Fibroblast of peridontal ligament (primary cell): ENCODE results near the gene ACTRT2.

Source experiments
- DNase-seq: peaks from one replicate; pipeline ENCODE4 v3.0.0-alpha.2; 2010; ENCODE audit errors: extremely low read depth

The ACTRT2 gene

DNA sequence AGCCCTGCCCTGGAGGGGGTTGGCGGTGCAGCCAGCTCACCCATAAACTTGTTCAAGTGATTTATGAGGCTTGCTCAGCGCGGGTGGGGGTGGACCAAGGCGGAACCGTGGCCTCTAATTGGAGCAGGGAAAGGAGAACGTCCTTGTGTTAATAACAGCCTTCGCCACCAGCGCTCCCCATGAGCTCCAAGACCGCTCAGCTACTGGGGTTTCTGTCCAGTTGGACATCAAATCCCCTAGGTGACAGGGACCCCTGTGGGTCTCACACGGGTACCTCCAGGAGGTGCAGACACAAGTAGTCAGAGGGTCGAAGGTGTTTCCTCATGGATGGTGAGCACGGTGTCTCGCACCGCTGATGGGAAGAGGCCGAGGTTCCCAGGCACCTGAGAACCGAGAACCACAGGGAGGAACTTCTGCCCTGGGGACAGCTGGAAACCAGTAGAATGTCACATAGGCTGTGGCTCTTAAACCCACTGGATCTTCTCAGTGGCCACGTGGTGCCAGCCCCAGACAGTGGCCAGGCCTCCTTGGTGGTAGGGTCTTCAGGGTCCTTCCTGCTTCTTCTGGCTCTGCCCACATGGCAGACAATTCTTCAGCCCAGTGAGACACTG lies 3.7 kb upstream of the ACTRT2 start:
- no peak for DNase-seq

DNA sequence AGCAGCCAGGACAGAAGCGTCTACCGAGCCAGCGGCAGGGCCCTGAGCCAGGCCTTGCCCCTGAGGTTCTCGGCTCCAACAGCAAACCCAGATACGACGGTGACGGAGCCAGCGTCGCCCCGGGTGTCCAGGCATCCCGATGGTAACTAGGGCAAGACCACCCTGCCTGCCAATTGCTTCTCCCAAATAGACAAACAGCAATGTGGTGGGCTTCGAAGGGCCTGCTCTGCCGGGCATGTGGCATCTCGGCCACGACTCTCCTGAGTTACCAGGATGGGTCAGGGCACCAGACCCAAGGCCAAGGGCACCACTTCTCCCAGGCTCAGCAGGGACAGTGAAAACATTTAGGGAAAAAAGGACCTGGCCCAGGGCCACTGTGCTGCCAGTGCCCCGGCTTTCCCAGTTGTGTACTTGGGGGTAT lies 3.2 kb upstream of the ACTRT2 start:
- no peak for DNase-seq

DNA sequence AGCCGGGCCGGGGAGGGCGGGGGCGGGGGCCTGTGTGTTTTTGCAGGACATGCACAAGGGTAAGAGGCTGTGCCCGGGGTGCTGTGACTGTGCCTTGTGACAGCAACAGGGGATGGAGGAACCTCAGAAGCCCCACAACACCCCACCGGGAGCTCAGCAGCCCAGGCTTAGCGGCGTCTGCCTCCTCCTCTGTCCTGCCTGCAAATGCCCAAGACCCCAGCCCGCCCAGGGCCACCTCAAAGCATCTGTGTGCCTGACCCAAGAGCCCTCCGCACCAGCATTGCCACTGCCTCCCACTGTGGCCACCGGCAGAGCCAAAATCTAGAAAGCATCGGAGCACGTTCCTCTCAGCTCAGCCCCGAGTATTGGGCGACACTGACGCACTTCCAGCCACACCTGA lies 2.7 kb upstream of the ACTRT2 start:
- no peak for DNase-seq

DNA sequence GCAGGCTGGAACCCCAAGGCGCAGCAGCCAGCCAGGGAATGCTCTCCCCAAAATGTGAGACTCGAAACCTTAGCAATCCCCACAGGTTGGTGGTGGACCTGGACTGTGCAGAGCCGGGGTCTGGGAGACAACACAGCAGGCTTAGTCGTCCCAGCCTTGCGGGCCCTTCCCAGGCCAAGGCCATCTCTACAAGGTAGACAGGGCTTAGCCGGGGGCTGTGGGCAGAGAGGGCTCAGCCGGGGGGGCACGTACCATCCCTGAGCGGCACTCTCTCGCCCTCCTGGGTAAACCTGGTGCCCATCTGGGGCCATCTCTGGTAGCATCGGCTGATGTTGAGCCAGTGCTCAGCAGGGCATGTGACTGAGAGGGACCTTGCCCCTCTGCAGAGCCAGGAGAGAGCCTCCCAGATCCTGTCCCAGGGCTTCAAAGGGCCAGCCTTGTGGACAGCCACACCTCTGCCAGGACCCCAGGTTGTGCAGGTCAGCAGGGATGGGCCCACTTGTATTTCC lies 2.2 kb upstream of the ACTRT2 start:
- DNase-seq = no peak

DNA sequence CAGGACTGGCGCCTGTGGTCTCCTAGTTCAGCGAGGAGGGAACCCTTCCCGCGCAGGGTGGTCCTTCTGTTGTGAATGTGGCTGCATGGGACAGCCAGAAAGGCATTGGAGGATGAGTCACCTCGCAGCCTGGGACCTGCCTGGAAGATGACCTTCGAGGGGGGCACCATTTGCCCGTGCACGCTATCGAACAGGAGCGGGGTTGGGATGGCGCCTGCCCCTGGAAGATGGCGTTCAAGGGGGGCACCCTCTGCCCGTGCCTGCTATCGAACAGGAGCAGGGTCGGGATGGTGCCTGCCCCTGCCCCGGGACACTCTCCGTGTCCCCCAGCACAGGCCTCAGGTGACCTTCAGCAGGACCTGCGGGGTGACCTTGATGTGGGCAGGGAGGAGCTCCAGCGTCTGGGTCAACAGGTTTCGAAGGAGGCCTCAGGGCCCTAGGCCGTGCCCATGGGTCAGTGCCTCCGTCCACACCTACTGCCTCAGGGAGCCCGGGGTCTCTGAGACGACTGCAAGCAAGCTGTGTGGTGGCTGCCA lies 1.7 kb upstream of the ACTRT2 start:
- DNase-seq = no peak

DNA sequence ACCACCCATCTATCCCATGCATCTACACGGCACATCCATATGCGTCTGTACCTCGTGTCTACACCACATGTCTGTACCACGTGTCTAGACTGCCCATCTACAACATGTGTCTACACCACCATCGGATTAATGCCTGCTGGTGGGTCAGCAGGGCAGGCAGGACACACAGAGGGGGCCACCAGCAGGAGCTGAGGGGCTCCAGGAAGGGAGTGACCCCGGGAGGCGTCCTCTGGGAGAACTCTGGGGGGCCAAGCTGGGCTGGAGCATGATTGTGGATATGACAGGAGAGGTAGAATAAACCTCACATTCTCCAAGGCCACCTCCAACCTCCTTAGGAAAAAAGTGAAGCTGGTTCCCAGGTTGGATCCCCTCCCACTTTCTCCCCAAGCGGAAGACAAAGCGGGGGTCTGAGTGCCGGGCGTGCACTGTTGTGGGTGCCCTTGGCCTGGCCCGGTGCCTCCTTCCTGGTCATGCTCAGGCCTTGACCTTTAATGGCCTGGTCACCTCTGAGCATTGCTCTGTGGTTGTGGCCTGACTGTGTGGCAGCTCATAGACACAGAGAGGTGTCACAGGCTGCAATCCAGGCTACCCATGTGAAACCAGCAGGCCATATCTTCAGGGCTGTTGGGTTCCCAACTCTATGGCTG lies 881 bp upstream of the ACTRT2 start:
- DNase-seq = no peak

DNA sequence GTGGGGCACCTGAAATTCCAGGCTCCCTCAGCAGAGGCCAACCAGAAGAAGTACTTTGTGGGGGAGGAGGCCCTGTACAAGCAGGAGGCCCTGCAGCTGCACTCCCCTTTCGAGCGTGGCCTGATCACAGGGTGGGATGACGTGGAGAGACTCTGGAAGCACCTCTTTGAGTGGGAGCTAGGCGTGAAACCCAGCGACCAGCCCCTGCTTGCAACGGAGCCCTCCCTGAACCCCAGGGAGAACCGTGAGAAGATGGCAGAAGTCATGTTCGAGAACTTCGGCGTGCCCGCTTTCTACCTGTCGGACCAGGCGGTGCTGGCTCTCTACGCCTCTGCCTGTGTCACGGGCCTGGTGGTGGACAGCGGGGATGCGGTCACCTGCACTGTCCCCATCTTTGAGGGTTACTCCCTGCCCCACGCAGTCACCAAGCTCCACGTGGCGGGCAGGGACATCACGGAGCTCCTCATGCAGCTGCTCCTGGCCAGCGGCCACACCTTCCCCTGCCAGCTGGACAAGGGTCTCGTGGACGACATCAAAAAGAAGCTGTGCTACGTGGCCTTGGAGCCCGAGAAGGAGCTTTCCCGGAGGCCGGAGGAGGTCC lies 634 bp downstream of the ACTRT2 start:
- DNase-seq = no peak

DNA sequence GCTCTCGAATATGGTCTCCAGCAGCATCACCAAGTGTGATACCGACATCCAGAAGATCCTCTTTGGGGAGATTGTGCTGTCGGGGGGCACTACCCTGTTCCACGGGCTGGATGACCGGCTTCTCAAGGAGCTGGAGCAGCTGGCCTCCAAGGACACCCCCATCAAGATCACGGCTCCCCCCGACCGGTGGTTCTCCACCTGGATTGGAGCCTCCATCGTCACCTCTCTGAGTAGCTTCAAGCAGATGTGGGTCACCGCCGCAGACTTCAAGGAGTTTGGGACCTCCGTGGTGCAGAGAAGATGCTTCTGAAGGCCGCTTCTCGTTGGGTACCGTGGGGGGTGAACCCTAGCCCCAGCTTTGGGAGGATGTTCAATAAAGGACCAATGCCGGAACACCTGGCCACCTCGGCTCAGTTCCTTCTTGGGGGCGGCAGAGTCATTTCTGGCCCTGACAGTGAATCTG lies 1.3 kb downstream of the ACTRT2 start:
- DNase-seq = no peak

DNA sequence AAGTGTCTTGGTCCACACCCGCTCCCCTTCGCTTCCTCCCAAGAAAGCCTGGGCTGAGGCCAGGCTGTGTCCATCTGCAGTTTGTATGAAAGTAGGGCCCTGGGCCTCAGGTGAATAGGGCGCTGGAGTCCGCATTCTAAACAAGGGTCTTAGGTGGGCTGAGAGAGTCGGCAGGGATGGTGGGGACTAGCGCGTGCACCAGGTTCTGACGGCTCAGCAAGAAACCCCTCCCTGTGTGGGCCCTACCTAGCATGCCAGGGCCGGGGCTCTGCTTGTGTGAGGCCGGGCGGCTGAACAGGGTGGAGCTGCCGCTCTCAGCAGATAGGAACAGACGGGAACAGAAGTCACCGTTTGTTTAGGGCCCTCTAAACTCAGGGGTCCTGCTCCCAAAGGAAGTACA lies 1.7 kb downstream of the ACTRT2 start:
- DNase-seq = no peak

DNA sequence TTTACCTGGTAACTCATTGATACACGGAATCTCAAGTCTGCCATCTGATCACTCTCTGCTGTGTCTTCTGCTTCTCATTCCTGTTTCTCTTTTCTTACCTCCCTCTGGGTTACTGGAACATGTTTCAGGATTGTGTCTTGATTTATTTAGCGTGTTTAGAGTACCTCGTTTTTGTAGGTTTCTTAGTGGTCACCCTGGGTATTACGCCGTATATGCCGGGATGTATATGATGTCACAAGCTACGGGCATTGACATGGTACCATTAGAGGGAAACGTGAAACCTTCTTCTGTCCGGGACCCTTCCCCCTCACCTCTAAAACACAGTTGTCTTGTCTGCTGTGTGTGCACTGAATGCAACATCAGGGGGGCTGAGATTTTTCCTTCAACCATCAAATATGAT lies 2.8 kb downstream of the ACTRT2 start:
- no peak for DNase-seq

DNA sequence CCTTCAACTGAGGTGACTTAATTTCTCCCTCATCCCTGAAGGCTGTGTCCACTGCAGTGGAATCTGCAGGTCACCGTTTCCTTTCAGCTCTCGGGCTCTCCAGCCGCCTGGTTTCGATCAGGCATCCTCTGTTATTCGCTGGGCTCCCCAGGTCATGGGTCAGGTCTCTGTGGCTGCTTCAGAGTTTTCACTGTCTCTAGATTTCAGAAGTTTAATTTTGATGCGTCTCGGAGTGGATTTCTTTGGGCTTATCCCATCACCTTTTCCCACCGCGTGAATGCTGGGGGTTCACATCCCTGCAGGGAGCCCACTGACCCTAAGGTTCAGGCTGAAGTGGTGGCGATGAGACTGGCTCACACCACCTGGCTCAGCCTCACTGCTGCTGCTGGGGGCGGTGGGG lies 3.3 kb downstream of the ACTRT2 start:
- DNase-seq = no peak

DNA sequence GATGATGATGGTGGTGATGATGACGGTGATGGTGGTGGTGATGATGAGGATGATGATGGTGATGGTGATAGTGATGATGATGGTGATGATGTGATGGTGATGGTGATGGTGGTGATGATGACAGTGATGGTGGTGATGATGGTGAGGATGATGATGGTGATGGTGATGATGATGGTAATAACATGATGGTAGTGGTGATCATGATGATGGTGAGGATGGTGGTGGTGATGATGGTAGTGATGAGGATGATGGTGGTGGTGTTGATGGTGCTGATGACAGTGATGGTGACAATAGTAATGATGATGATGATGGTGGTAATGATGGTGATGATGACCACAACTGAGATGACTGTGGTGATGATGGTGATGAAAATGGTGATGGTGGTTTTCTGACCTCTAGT lies 4.9 kb downstream of the ACTRT2 start:
- DNase-seq = no peak

DNA sequence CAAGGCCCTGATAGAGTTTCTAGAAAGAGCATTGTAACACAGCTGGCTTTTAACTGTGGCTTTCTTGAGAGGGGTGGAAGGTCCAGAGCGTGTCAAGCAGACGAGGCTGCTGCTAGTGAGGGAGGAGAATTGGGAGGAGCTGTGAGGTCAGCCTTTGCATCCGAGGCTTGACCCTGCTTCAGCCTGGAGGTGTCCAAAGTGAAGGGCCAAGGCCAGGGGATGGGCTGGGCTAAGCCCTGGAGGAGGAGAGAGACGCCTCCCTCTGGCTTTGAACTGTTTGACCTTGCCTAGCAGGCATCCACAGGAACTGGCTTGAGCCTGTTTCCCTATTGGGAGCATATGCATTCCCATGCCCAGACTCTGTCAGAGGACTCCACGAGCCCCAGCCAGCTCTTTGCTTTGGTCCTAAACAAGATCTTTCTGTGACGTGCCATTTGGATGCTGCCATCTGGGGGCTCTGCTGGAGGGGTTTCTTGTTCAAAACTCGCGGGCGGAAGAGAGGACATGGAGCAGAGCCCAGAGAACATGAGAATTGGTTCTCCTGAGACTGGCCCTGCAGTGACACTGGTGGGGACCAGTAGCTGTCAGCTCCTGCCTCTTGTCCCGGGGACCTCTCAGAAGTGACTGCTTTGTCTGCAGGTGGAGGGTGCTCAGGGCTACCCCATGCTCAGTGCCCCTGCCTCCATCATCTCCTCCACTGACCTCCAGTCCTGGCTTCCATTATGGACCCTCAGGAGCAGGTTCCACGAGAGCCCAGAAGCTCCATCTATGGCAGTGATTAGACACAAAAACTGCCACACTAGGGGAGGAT lies 5.5 kb downstream of the ACTRT2 start:
- DNase-seq = no peak

DNA sequence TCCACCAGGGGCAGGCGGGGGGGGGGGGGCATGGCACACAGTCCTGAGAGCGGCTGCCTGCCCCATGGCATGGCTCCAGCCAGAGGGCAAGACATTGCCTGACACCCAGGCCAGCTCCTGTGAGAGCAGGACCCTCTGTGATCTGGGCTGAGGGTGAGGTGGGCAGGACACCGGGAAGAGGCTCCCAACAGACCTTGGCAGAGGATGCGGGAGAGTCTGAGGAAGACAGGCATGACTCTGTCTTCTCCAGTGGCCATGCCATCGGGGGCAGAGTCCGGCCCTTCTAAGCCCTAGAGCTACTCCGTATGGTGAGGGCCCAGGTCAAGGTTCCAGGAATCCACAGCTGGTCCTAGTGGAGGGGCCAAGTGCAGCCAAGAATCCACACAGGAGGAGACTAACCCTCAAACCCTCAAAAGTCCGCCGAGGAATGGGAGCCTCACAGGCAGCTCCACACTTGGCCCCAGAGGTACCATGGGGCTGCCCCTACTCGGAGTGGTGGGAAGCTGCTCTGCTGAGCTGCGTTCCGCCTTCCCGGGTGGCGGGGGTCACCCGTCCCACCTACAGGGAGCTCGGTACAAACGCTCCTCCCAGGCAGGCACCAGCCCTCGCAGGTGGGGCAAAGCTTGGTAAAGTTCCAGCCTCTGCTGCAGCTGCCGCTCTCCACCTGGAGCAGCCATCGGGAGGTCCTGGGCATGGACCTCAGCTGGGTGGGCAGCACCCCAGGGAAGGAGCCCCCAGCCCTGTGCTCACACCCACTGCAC lies 6.5 kb downstream of the ACTRT2 start:
- no peak for DNase-seq

DNA sequence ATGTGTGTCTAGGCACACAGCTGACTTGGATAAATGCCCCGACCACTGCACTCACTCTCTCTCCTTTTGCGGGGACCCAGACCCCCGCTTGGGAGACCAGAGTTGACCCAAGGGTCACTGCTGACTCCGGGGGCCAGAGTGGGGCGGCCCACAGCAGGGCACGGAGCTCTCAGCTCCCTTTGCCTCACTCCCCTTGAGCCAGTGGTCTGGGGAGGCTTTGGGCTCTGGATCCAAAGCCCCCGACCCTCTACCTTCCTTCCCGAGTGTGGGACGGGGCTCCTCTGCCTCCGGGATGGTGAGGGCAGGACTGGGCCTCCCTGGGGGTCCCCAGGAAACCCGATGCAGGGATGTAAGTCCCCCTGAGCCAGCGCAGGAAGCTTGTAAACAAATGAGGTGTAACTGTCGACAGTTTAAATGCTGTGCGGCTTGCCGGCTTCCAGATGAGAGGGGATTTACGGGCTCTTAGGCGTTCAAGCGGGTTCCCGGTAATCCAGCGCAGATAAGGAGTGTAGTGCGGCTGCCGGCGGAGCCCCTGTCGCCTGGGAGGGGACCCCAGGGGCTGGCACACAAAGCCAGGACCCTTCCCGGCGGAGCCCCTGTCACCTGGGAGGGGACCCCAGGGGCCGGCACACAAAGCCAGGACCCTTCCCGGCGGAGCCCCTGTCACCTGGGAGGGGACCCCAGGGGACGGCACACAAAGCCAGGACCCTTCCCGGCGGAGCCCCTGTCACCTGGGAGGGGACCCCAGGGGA lies 7.4 kb downstream of the ACTRT2 start:
- DNase-seq = no peak

DNA sequence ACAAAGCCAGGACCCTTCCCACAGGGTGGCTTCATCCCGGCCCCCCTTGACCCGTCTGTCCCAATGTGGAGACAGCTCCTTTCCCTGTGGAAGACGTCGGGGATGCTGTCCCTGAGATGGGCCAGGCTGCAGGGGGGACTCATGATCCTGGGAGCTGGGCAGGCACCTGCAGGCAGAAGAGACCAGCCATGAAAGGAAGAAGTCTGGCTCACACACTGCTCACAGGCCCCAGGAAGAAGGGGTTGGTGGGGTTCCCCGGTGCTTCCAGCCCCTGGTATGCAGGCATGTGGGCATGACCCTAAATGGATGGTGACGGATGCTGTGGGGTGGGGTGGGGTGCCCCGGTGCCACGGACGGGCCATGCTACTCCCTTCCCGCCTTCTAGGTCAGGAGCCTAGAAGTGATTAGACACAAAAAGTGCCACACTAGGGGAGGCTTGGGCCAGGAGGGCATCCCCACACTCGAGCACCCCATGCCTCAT lies 8.3 kb downstream of the ACTRT2 start:
- DNase-seq = no peak

DNA sequence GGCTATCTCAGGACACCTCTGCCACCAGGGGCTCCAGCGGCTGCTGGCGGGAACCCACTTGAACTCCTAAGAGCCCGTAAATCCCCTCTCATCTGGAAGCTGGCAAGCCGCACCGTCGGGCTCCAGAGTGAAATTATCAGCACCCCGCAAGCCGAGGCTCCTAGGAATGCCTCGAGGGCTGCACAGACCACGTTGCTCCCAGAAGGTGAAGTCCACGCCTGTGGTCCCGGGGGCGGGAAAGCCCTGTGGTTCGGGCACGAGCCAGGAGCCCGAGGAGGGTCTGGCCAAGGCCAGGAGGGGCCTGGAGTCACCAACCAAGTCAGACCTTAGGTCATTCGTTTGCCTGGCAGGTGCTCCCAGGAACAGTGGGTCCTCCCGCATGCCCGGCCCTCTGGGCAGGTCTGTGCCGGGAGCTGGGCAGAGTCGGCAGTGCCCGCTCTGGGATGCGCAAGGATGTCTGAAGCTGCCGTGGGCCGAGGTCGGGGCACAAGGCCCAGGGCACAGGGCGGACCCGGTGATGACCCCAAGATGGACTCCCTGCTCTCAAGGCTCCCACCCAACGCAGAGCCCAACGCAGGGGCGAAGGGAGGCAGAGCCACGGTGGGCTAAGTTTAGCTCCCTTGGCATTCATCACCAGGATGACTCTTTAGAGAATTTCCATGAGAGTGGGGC lies 8.9 kb downstream of the ACTRT2 start:
- DNase-seq = no peak

DNA sequence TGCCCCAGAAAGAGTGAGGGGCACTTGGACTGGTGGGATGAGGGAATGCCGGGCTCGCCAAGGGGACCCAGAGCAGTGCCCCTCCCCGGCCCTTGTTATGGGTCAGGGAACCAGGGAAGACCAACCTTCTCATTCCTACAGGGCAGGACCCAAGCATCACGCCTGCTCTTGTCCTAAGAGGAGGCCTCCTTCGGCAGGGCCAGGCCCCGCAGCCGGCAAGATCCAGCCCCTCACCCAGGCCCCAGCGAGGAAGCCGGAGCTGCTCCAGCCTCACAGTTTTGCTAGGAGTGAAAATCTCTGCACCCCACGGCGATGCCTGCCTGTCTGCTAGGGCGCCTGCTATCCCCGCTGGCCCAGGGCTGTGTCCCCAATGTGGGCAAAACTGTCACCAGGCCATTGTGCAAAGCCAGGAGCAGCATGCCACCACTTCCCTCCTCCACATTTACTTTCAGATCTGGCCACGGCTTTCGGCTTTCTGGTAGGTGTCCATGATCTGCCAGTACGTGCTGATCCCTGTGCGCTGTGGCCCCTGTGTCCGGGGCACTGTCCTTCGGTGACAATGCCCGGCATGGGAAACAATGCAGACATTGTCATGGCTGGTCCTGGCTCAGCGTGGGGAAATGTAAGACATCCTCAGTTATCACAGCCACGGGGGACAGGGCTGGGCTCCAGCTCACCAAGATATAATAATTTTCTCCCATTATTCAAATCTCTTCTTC lies 9.6 kb downstream of the ACTRT2 start:
- DNase-seq = no peak
